ENCODE results near the gene ARHGAP33.
A peak's percentile ranks its signal among the peaks of the same experiment; 100 is the strongest.

ARHGAP33 gene, protein sequence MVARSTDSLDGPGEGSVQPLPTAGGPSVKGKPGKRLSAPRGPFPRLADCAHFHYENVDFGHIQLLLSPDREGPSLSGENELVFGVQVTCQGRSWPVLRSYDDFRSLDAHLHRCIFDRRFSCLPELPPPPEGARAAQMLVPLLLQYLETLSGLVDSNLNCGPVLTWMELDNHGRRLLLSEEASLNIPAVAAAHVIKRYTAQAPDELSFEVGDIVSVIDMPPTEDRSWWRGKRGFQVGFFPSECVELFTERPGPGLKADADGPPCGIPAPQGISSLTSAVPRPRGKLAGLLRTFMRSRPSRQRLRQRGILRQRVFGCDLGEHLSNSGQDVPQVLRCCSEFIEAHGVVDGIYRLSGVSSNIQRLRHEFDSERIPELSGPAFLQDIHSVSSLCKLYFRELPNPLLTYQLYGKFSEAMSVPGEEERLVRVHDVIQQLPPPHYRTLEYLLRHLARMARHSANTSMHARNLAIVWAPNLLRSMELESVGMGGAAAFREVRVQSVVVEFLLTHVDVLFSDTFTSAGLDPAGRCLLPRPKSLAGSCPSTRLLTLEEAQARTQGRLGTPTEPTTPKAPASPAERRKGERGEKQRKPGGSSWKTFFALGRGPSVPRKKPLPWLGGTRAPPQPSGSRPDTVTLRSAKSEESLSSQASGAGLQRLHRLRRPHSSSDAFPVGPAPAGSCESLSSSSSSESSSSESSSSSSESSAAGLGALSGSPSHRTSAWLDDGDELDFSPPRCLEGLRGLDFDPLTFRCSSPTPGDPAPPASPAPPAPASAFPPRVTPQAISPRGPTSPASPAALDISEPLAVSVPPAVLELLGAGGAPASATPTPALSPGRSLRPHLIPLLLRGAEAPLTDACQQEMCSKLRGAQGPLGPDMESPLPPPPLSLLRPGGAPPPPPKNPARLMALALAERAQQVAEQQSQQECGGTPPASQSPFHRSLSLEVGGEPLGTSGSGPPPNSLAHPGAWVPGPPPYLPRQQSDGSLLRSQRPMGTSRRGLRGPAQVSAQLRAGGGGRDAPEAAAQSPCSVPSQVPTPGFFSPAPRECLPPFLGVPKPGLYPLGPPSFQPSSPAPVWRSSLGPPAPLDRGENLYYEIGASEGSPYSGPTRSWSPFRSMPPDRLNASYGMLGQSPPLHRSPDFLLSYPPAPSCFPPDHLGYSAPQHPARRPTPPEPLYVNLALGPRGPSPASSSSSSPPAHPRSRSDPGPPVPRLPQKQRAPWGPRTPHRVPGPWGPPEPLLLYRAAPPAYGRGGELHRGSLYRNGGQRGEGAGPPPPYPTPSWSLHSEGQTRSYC

DNA sequence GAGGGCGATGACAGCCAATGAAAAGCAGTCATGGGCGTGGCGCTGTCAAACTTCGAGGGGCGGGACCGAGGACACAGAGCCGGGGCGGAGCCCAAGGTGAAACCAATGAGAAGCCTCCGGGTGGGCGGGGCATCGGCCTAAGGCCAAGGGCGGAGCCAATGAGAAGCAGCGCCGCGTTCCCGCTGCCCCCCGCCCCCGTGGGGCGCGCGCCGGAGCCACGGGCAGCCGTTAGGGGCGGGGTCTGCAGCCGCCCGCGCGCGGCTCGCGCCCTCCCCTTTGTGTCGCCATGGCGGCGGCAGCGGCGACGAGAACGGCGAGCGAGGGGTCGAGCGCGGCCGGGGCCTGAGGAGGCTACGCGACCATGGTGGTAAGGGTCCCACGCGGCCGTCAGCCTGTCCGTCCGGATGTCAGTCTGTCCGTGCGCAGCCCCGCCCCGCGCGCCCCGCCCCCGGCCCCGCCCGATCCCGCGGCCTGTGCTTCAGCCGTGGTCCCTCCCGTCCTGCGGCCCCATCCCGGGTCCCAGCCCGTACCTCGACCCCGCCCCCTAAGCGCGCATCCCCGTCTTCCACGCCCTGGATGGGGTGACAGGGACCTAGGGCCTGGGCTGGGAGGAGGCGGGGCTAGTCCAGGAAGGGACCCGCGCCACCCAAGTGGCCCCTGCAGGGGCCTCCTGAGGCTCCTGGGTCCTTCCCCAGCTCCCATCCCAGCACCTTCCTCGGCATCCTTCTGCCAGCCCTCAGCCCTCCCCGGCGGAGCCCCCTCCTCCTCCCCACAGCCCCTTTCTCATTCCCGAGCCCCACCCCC is at the start of gene ARHGAP33:
Gene ARHGAP33 (plus strand): TSS at position 267 of the 804 bp plus-strand sequence. CDS start 95 bp downstream, at position 362.
- DNase-seq = peak; percentile 100

DNA sequence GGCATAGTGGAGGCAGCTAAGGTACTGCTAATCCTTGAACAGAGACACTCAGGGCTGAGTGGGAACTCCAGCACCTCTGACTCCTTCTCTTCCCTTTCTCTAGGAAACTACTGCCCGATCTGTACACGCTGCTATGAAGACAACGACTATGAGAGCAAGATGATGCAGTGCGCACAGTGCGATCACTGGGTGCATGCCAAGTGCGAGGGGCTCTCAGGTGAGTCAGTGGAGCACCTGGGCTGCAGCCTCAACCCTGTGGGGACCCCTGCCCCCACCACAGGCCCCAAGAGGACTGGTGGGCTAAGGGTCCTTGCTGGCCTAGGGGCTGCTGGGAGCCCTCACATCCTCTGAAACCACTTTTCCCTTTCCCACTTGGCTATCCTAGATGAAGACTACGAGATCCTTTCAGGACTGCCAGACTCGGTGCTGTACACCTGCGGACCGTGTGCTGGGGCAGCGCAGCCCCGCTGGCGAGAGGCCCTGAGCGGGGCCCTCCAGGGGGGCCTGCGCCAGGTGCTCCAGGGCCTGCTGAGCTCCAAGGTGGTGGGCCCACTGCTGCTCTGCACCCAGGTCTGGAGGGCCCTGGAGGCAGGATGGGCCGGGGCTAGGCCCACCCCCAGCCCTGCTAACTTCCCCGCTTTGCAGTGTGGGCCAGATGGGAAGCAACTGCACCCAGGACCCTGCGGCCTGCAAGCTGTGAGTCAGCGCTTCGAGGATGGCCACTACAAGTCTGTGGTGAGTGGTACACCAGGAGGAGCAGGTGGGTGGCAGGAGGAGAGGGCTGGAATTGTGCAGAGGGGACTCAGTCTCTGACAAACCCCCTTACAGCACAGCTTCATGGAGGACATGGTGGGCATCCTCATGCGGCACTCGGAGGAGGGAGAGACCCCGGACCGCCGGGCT is 48.1 kb upstream of the ARHGAP33 start:
- no peak for DNase-seq

DNA sequence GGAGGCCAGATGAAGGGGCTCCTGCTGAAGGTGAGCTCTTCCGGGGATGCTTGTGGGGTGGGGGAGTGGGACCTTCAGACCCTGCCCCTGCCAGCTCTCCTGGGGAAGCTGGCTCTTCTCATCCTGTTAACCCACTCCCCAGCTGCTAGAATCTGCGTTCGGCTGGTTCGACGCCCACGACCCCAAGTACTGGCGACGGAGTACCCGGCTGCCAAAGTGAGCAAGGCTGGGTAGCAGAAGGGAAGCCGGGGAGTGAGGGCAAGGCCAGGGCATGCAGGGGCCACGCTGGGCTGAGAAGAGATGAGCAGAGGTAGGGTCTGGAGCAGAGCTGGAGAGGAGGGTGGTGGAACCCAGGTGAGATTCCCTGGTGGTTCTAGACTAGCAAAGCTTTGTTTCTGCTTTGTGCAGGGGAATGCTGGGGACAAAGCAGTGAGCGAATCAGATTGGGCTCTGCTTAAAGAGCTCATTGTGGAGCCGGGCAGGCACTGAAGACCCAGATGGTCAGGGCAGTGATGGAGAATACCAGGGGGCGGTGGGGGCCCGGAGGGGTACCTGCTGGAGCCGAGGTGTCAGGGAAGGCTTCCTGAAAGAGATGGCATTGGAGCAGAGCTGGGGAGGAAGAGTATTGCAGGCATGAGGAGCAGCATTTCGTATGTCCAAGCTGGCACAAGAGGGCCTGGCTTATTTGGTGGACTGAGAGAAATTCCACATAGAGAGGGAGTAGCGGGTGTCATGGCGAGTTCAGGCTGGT is 47.2 kb upstream of the ARHGAP33 start:
- no peak for DNase-seq

DNA sequence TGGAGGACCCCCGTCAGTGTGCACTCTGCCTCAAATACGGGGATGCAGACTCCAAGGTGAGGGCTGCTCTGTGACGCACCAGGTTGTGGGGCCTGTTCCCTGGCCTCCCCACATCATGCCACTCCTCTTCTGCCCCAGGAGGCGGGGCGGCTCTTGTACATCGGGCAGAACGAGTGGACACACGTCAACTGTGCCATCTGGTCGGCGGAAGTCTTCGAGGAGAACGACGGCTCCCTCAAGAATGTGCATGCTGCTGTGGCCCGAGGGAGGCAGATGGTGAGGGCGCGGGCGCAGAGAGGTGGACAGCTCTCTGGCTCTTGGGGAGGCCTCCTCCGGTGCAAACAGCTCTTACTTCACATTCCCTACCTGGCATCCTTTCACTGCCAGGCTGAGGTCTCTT is 46.3 kb upstream of the ARHGAP33 start:
- no peak for DNase-seq

DNA sequence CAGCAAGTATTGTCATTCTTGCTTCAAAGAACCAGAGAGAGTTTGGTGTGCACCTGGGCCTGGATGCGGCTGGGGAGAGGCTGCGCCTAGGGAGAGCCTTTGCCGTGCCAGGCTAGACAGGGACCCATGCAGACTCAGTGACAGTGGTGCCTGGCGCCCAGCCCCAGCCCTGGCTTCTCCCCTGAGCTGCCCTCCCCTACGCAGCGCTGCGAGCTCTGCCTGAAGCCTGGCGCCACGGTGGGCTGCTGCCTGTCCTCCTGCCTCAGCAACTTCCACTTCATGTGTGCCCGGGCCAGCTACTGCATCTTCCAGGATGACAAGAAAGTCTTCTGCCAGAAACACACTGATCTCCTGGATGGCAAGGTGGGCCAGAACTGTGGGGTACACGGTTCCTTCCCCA is 45.6 kb upstream of the ARHGAP33 start:
- no peak for DNase-seq

DNA sequence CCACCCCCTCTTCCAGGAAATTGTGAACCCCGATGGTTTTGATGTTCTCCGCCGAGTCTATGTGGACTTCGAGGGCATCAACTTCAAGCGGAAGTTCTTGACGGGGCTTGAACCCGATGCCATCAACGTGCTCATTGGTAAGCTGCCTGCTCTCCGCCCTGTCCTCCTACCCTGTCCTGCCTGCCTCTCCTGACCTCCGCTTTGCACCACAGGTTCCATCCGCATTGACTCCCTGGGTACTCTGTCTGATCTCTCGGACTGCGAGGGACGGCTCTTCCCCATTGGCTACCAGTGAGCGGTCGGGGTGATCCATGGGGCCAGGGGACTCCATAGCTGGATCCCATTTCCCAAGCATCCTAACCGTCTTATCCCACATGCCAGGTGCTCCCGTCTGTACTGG is 45.0 kb upstream of the ARHGAP33 start:
- no peak for DNase-seq

DNA sequence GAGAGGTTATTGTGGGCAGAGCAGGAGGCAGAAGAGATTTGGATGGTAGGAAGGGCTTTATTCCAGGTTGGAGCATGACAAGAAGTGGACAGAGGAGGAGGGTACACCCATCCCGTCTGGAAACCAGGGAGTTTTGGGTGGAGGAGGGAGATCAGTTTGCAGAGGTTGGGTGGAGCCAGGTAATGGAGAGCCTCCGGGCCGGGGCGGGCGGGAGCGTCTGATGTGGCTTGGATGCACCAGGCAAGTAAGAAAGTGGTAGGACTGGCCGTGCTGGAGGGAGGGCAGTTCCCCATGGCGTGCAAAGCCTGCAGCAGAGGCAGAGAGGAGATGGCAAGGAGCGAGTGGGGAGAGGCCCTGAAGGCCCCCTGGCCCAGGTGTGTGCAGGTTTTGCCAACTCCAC is 44.0 kb upstream of the ARHGAP33 start:
- DNase-seq = no peak

DNA sequence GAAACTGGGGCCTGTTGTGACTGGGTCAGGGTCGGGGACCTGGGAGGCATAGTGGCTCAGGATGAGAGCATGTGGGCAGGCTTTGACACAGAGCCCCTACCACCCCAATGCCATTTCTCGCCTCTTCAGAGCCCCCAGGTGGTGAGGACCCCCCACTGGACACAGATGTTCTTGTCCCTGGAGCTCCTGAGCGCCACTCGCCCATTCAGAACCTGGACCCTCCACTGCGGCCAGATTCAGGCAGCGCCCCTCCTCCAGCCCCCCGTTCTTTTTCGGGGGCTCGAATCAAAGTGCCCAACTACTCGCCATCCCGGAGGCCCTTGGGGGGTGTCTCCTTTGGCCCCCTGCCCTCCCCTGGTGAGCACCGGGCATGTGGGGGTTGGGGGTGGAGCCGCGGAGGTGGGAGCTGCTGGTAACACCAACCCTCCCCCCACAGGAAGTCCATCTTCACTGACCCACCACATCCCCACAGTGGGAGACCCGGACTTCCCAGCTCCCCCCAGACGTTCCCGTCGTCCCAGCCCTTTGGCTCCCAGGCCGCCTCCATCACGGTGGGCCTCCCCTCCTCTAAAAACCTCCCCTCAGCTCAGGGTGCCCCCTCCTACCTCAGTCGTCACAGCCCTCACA is 43.5 kb upstream of the ARHGAP33 start:
- no peak for DNase-seq

DNA sequence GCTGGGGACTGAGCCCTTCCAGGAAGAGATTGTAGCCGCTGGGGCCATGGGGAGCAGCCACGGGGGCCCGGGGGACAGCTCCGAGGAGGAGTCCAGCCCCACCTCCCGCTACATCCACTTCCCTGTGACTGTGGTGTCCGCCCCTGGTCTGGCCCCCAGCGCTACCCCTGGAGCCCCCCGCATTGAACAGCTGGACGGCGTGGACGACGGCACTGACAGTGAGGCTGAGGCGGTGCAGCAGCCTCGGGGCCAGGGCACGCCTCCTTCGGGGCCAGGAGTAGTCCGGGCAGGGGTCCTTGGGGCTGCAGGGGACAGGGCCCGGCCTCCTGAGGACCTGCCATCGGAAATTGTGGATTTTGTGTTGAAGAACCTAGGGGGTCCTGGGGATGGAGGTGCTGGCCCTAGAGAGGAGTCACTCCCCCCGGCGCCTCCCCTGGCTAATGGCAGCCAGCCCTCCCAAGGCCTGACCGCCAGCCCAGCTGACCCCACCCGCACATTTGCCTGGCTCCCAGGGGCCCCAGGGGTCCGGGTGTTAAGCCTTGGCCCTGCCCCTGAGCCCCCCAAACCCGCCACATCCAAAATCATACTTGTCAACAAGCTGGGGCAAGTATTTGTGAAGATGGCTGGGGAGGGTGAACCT is 42.7 kb upstream of the ARHGAP33 start:
- no peak for DNase-seq

DNA sequence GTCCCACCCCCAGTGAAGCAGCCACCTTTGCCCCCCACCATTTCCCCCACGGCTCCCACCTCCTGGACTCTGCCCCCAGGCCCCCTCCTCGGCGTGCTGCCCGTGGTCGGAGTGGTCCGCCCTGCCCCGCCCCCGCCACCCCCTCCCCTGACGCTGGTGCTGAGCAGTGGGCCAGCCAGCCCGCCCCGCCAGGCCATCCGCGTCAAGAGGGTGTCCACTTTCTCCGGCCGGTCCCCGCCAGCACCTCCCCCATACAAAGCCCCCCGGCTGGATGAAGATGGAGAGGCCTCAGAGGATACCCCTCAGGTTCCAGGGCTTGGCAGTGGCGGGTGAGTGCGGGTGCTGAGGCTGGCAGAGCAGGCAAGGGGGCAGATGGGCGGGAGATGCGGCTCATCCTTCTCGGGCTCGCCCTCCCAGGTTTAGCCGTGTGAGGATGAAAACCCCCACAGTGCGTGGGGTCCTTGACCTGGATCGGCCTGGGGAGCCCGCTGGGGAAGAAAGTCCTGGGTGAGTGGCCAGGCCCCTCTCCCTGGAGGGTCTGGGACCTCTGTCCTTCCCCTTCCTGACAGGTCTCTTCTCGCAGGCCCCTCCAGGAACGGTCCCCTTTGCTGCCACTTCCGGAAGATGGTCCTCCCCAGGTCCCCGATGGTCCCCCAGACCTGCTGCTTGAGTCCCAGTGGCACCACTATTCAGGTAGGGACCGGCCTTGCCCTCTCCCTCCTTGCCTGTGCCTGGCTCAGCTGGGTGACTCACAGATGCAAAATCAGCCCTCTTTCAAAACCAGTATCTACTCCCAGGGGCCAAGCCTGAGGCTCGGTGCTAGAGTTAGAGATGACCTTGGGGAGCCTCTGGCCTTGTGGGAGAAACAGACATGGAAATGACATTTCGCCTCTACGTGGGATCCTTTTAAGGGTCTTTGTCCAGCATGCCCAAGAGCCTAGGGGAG is 41.9 kb upstream of the ARHGAP33 start:
- no peak for DNase-seq

DNA sequence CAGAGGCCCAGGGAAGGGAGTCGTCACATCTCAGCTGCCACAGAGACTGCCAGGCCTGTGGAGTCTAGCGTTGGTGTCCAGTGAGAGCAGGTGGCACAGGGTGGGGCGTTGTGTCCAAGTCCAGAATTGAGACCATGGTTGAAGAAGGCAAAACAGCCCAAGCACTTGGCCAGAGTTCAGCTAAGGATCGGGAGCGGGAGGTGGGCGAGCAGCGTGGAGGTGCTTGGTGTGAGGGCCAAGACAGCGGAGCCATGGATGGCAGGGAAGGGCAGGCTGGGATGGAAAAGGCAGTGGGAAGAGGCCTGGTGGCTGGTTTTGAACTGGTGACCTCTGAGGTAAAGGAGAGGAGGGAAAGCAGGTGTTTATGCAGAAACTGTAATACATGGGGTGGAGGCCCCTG is 41.1 kb upstream of the ARHGAP33 start:
- DNase-seq = no peak

DNA sequence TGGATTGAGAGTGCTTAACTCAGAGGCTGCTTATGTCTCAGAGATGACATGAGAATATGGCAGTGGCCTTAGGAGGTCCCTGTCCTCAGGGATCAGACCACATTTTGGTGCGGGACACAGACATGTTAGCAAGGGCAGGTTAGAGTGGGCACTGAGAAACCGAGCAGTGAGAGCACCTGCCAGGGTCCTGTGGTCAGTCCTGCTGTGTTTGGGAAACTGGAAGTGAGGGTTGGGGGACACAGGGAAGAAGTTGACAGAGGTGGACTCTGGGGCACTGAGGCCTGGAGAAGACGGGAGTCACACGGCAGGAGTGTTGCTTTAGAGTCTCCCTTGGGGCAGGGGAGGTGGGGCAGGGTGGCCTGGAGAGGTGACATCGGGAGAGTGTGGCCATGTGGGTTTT is 40.5 kb upstream of the ARHGAP33 start:
- DNase-seq = no peak

DNA sequence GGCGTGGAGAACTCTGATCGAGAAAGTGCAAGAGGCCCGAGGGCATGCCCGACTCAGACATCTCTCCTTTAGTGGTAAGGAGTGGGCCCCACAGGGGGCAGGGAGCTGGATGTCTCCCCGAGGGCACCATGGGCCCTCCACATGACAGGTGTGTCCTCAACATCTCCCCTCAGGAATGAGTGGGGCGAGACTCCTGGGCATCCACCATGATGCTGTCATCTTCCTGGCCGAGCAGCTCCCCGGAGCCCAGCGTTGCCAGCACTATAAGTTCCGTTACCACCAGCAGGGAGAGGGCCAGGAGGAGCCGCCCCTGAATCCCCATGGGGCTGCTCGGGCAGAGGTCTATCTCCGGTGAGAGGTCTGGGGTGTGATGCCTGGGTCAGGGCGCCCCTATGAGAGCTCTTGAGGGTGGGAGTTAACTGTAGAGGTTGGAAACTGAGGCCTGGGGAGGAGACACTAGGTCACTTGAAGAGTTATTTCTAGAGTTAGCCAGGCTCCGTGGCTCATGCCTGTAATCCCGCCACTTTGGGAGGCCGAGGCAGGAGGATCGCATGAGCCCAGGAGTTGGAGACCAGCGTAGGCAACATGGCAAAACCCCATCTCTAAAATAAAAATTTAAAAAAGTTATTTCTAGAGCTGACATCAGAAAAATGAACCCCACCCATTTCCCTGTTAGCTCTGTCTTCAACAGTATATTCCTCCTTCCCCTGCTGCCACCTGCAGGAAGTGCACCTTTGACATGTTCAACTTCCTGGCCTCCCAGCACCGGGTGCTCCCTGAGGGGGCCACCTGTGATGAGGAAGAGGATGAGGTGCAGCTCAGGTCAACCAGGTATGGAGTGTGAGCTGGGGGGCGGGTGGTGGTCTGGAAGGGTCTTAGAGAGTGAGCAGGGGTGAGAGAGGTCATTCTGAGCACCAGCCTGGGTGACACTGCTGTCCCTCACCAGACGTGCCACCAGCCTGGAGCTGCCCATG is 38.2 kb upstream of the ARHGAP33 start:
- peak; percentile 42 for DNase-seq

DNA sequence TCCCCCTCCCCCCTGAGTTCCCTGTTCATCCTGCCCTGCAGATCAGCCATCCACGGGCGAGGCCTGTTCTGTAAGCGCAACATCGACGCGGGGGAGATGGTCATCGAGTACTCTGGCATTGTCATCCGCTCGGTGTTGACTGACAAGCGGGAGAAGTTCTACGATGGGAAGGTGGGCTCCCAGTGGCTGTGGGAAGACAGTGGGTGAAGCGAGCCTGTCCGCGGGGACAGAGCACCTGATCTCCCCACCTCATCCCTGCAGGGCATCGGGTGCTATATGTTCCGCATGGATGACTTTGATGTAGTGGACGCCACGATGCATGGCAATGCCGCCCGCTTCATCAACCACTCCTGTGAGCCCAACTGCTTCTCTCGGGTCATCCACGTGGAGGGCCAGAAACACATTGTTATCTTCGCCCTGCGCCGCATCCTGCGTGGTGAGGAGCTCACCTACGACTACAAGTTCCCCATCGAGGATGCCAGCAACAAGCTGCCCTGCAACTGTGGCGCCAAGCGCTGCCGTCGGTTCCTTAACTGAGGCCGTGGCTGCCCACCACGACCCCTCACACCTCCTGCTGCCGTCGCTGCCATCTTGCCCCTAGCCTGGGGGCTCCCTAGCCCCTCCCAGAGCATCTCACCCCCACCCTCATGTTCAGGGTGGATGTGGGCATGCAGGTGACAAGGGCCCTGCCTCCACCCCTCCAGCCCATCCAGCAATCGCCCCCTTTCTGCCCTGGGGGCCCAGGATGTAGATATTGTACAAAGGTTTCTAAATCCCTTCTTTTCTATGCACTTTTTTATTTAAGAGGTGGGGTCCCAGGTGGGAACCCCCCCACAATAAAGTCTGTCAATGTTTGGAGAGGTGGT is 37.1 kb upstream of the ARHGAP33 start:
- no peak for DNase-seq

DNA sequence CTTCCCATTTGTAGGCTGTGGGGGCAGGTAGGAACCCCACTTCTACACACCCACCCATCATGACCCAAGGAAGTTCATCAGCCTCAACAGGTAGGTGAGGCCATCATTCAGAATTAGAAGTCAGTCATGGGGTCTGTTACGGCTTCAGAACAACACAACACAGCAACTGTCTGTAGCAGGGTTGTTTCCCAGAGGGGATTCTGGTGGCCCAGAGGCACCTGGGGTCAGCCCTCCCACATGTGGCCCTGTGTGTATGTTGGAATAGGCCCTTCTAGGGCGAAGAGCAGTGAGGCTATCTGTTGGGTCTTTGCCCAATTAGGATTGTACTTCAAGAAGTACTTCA is 36.5 kb upstream of the ARHGAP33 start:
- no peak for DNase-seq
